Skeletal muscle cell (primary cell): ENCODE data around the gene ICAM5.
A peak's percentile ranks its signal among the peaks of the same experiment; 100 is the strongest.
"Not testable (repeated sequence)": the region's sequence is repeated elsewhere in the genome, so short reads cannot be mapped to it uniquely, and the experiment has no call there.

Experiments used
- DNase-seq: peaks from one replicate; pipeline ENCODE4 v3.0.0-alpha.2; 2010; ENCODE audit warnings: low read depth
- H3K4me3 ChIP-seq: 2 replicates; pipeline ENCODE4 v1.5.1; 2011; ENCODE audit warnings: low read depth, mild to moderate bottlenecking, control low read depth, low read length, moderate library complexity

ICAM5 gene

DNA sequence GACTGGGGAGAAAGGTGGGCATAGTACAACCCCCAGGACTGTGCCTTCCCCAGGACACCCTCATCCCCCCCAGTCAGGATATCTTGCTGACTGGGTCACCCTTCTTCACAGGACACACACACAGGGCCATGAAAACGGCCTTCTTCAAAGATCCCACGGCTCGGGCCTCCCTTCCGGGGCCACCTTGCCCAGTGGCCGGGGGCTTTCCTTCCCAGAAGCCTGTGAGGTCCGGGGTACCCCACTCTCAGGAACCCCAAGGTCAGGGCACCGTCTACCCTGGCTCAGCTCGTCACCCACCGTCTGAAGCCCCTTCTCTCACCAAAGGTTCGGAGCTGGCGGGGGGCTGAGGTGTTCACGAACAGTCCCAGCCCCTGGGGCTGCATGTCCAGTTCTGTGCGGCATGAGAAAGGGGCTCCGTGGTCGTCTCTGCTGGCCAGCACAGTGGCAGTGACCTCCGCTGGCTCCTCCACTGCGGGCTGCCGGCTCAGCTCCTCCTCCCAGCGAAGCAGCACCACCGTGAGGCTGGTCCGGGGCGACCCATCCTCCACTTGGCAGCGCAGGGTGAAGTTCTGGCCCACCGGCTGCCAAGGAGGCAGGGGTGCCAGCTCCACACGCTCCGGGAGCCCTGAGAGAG is 45.7 kb downstream of the ICAM5 start:
- H3K4me3 ChIP-seq, result peak overlapping the region; percentile 80
- no peak for DNase-seq

DNA sequence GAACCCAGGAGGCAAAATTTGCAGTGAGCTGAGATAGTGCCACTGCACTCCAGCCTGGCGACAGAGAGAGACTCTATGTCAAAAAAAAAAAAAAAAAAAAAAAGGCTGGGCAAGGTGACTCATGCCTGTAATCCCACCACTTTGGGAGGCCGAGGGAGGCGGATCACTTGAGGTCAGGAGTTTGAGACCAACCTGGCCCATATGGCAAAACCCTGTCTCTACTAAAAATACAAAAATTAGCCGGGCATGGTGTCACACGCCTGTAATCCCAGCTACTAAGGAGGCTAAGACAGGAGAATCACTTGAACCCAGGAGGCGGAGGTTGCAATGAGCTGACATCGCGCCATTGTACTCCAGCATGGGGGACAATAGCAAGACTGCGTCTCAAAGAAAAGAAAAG is 47.0 kb downstream of the ICAM5 start:
- not testable (repeated sequence) for DNase-seq, H3K4me3 ChIP-seq

DNA sequence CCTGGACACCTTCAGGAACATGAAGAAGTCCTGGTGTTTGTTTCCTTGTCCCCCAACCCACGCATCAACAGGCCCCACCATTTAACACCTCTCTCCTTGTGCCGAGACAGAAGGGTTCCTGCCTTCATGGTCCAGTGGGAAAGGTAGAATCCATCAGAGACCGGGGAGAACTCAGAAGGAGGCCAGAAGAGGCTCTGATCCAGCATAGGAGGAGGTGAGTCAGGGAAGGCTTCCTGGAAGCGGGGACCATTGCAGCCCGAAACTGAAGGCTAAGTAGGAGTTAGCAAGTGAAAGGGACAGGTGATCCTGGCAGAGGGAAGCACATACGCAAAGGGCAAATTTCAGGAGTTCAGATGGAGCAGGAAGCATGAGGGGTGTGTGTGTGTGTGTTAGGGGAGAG is 49.2 kb downstream of the ICAM5 start:
- no peak overlapping the region for H3K4me3 ChIP-seq
- no peak for DNase-seq

- H3K4me3 ChIP-seq, result no peak within 1 kb of the TSS
- no peak for DNase-seq
Observed at GRCh38 chr19:10339380-10339960, 49.7 kb downstream of the ICAM5 start, which contains the start of gene ICAM3. ICAM3 (minus strand) TSS chr19:10339624; CDS start chr19:10339614, 10 bp downstream.

GRCh38 chr19:10339977-10340376 is 50.2 kb downstream of the ICAM5 start:
- no peak for DNase-seq
- no peak overlapping the region for H3K4me3 ChIP-seq

- no peak overlapping the region for H3K4me3 ChIP-seq
- DNase-seq, result no peak
Observed at GRCh38 chr19:10343495-10343894, 53.7 kb downstream of the ICAM5 start.

- no peak overlapping the region for H3K4me3 ChIP-seq
- DNase-seq, result no peak
Observed at GRCh38 chr19:10344780-10345179, 55.0 kb downstream of the ICAM5 start.
